K562 (cell line): ENCODE data around the gene PRR35.

Source experiments
- CTCF ChIP-seq, 3 experiments: IDR thresholded peaks in 2 of 3; conservative IDR thresholded peaks in 1 of 3; 2 replicates each; pipeline ENCODE4 v1.5.1; 2011 to 2012; ENCODE audit warnings: low read length in 3 of 3, mild to moderate bottlenecking in 3 of 3, control low read depth in 2 of 3, improper control_type of control experiment in 1 of 3, inconsistent platforms in 1 of 3, low read depth in 1 of 3, mixed read lengths in 1 of 3, moderate library complexity in 1 of 3; ENCODE audit not compliant: insufficient read depth in 2 of 3
- GABPB1 ChIP-seq: sonication (generic); formaldehyde crosslinking; IDR thresholded peaks from 2 replicates; pipeline ENCODE4 v1.8.0; 2022; ENCODE audit warnings: mild to moderate bottlenecking, missing genetic modification reagents
- NFXL1 ChIP-seq: fragments of 450-650 bp; formaldehyde crosslinking; IDR thresholded peaks from 2 replicates; pipeline ENCODE4 v1.4.0; 2021; ENCODE audit warnings: mild to moderate bottlenecking
- NUFIP1 ChIP-seq: fragments of 450-650 bp; IDR thresholded peaks from 2 replicates; pipeline ENCODE4 v1.6.1; 2018; ENCODE audit not compliant: partially characterized antibody
- POLR2A ChIP-seq: fragments of 450-650 bp; conservative IDR thresholded peaks from 2 replicates; pipeline ENCODE4 v1.6.1; 2016
- USF1 ChIP-seq: sonication (generic); formaldehyde crosslinking; IDR thresholded peaks from 2 replicates; pipeline ENCODE4 v1.9.0; 2022; ENCODE audit warnings: mild to moderate bottlenecking, missing genetic modification reagents
- ZNF121 ChIP-seq: sonication (generic); formaldehyde crosslinking; conservative IDR thresholded peaks from 2 replicates; pipeline ENCODE4 v1.8.0; 2022; ENCODE audit warnings: missing genetic modification reagents
- TF ChIP-seq, protein P1 (sequence below), 2 experiments: fragments of 450-650 bp; formaldehyde crosslinking in 1 of 2; IDR thresholded peaks; 2 replicates each; pipeline versions ENCODE4 v1.4.0 to v1.6.1; 2014 to 2020; ENCODE audit warnings: mild to moderate bottlenecking in 2 of 2, borderline replicate concordance in 1 of 2, low read depth in 1 of 2

DNA sequence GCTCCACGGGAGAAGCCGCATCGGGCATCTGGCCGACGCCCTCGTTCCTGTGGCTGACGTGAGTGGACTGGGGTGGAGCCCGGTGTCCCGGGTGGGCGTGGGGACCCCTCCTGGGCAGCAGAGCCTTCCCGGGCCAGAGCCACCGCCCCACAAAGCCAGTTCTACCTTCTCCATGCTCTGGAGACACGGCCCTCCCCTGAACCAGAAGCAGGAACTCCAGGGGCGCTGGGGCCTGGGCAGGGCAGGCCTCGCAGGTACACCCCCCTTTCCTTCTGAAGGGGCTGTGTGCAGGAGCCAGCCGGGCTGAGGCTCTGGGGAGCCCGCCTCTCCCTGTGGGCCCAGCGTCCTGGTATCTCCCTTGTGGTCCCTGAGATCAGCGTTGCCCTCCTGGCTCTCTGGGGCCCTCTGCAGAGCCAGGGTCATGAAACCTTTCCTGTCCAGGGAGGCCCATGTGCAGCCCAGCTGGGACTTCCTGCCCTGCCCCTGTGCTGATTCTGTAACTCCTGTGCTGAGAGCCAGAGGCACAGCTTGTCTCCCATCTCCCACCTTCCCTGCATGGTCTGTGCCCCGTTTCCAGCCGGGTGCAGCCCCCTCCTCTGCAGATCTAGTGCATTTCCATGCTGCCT is 16.1 kb downstream of the PRR35 start:
- TF ChIP-seq CTCF (IDR thresholded peaks at IDR 0.05 in 2 of 3, conservative IDR thresholded peaks at IDR 0.05 in 1 of 3; ENCODE audit: insufficient read depth in 2 of 3, low read depth in 1 of 3, low read length in 3 of 3) (no peak), ZNF121 (CRISPR knock-in tag) (no peak), NUFIP1 (no peak), NFXL1 (CRISPR knock-in tag) (no peak), USF1 (no peak), GABPB1 (CRISPR knock-in tag) (no peak), POLR2A (no peak)
- TF ChIP-seq, protein P1, sequence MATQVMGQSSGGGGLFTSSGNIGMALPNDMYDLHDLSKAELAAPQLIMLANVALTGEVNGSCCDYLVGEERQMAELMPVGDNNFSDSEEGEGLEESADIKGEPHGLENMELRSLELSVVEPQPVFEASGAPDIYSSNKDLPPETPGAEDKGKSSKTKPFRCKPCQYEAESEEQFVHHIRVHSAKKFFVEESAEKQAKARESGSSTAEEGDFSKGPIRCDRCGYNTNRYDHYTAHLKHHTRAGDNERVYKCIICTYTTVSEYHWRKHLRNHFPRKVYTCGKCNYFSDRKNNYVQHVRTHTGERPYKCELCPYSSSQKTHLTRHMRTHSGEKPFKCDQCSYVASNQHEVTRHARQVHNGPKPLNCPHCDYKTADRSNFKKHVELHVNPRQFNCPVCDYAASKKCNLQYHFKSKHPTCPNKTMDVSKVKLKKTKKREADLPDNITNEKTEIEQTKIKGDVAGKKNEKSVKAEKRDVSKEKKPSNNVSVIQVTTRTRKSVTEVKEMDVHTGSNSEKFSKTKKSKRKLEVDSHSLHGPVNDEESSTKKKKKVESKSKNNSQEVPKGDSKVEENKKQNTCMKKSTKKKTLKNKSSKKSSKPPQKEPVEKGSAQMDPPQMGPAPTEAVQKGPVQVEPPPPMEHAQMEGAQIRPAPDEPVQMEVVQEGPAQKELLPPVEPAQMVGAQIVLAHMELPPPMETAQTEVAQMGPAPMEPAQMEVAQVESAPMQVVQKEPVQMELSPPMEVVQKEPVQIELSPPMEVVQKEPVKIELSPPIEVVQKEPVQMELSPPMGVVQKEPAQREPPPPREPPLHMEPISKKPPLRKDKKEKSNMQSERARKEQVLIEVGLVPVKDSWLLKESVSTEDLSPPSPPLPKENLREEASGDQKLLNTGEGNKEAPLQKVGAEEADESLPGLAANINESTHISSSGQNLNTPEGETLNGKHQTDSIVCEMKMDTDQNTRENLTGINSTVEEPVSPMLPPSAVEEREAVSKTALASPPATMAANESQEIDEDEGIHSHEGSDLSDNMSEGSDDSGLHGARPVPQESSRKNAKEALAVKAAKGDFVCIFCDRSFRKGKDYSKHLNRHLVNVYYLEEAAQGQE (IDR thresholded peaks at IDR 0.05; ENCODE audit: borderline replicate concordance): no peak
- TF ChIP-seq, protein P1 (CRISPR knock-in tag; IDR thresholded peaks at IDR 0.05; ENCODE audit: low read depth): no peak
